H1 (cell line): ENCODE data around the gene ITGA8. TPM values are rescaled to one million over a fixed set of nuclear protein-coding genes. Genes with fewer than 3 reads are reported as not detected.

Source experiments
- CTCF ChIA-PET: fragments of 300-600 bp; sonication (Branson Sonifier 250); formaldehyde crosslinking; loops from one replicate; lab custom pipeline; 2021; ENCODE audit not compliant: partially characterized antibody; lab: Charles Lee
- POLR2A ChIA-PET: fragments of 300-600 bp; sonication (Branson Sonifier 250); formaldehyde crosslinking; loops from one replicate; lab custom pipeline; 2021; ENCODE audit warnings: inconsistent platforms; ENCODE audit not compliant: partially characterized antibody; lab: Charles Lee
- DNase-seq, 2 experiments: peaks; one replicate each; pipeline versions ENCODE4 v3.0.0 to v3.0.0-alpha.2; 2010 to 2022; ENCODE audit warnings: low spot score in 2 of 2, low read depth in 1 of 2, mixed read lengths in 1 of 2
- FAIRE-seq: peaks from 2 replicates; lab custom pipeline; 2011; peaks lifted over from hg19 to GRCh38; lab: Jason Lieb, UNC
- H2AFZ ChIP-seq: 2 replicates; pipeline ENCODE4 v1.8.1; 2012; ENCODE audit warnings: low read length, inconsistent platforms
- H2AK5ac ChIP-seq: 2 replicates; pipeline ENCODE4 v1.6.1; 2013; ENCODE audit warnings: low read depth, low read length
- H2BK120ac ChIP-seq: replicated peaks from 2 replicates; pipeline ENCODE3; 2013; ENCODE audit warnings: low read depth, low read length, inconsistent platforms
- H2BK12ac ChIP-seq: 2 replicates; pipeline ENCODE4 v1.6.1; 2013; ENCODE audit warnings: low read depth, low read length
- H2BK15ac ChIP-seq: 2 replicates; pipeline ENCODE4 v1.6.1; 2013; ENCODE audit warnings: low read length
- H2BK20ac ChIP-seq: 2 replicates; pipeline ENCODE4 v1.6.1; 2013; ENCODE audit warnings: low read length
- H2BK5ac ChIP-seq: 2 replicates; pipeline ENCODE4 v1.6.1; 2013; ENCODE audit warnings: low read depth, low read length
- H3K14ac ChIP-seq: 2 replicates; pipeline ENCODE4 v1.6.1; 2013; ENCODE audit warnings: inconsistent platforms; ENCODE audit not compliant: insufficient read length
- H3K18ac ChIP-seq: 2 replicates; pipeline ENCODE4 v1.6.1; 2013; ENCODE audit warnings: low read length; ENCODE audit errors: extremely low read depth
- H3K23ac ChIP-seq: 2 replicates; pipeline ENCODE4 v1.6.1; 2013; ENCODE audit warnings: inconsistent platforms; ENCODE audit not compliant: insufficient read length
- H3K23me2 ChIP-seq: 2 replicates; pipeline ENCODE4 v1.6.1; 2013; ENCODE audit warnings: low read depth, low read length
- H3K27ac ChIP-seq: 2 replicates; pipeline ENCODE4 v1.6.1; 2011; ENCODE audit warnings: low read depth, low read length, inconsistent platforms
- H3K27me3 ChIP-seq, 4 experiments: replicated peaks in 1 of 4; 1 replicate in 1 of 4; 2 replicates in 3 of 4; pipeline versions ENCODE4 v1.6.1 to v1.8.1; 2011 to 2013; ENCODE audit warnings: low read length in 3 of 4, mild to moderate bottlenecking in 3 of 4, inconsistent platforms in 2 of 4, mixed read lengths in 2 of 4, moderate library complexity in 1 of 4; ENCODE audit not compliant: control insufficient read depth in 3 of 4, insufficient read depth in 3 of 4; ENCODE audit errors: extremely low read depth in 1 of 4
- H3K36me3 ChIP-seq, 4 experiments: 2 replicates each; pipeline versions ENCODE4 v1.6.1 to v1.8.1; 2011 to 2013; ENCODE audit warnings: mild to moderate bottlenecking in 4 of 4, low read length in 3 of 4, moderate library complexity in 2 of 4, control low read depth in 1 of 4, inconsistent platforms in 1 of 4; ENCODE audit not compliant: insufficient read depth in 4 of 4, control insufficient read depth in 2 of 4
- H3K4ac ChIP-seq: replicated peaks from 2 replicates; pipeline ENCODE3; 2013; ENCODE audit warnings: low read length, low read depth, mixed read lengths, inconsistent platforms; ENCODE audit not compliant: insufficient read length
- H3K4me1 ChIP-seq, 4 experiments: replicated peaks in 1 of 4; 1 replicate in 1 of 4; 2 replicates in 3 of 4; pipeline versions ENCODE4 v1.6.1 to v1.8.1; 2011 to 2013; ENCODE audit warnings: low read length in 3 of 4, inconsistent platforms in 2 of 4, mixed read lengths in 1 of 4; ENCODE audit not compliant: insufficient read depth in 4 of 4, control insufficient read depth in 3 of 4
- H3K4me2 ChIP-seq, 2 experiments: 2 replicates each; pipeline versions ENCODE4 v1.6.1 to v1.8.1; 2011 to 2013; ENCODE audit warnings: low read depth in 2 of 2, low read length in 2 of 2, control low read depth in 1 of 2, inconsistent platforms in 1 of 2, mild to moderate bottlenecking in 1 of 2; ENCODE audit not compliant: insufficient read depth in 1 of 2
- H3K4me3 ChIP-seq, 4 experiments: fragments of 200-600, 300-600 bp in 1 of 4; sonication (generic), shearing (Covaris generic), sonication (Bioruptor Twin) in 1 of 4; 2 replicates each; pipeline versions ENCODE4 v1.5.1 to v1.8.1; 2011 to 2016; ENCODE audit warnings: low read length in 4 of 4, low read depth in 3 of 4, control low read depth in 2 of 4, inconsistent platforms in 2 of 4, mild to moderate bottlenecking in 2 of 4, mixed read lengths in 1 of 4, moderate library complexity in 1 of 4; ENCODE audit not compliant: insufficient read depth in 2 of 4; ENCODE audit errors: extremely low read depth in 1 of 4
- H3K56ac ChIP-seq: replicated peaks from 2 replicates; pipeline ENCODE3; 2013; ENCODE audit warnings: low read depth, mild to moderate bottlenecking, mixed read lengths, low read length, inconsistent platforms; ENCODE audit not compliant: insufficient read length
- H3K79me1 ChIP-seq: 2 replicates; pipeline ENCODE4 v1.6.1; 2013; ENCODE audit warnings: low read depth, low read length, control low read depth
- H3K79me2 ChIP-seq, 2 experiments: 2 replicates each; pipeline versions ENCODE4 v1.6.1 to v1.8.1; 2012 to 2013; ENCODE audit warnings: low read length in 2 of 2, mild to moderate bottlenecking in 2 of 2, inconsistent platforms in 1 of 2; ENCODE audit not compliant: insufficient read depth in 2 of 2, control insufficient read depth in 1 of 2
- H3K9ac ChIP-seq, 4 experiments: replicated peaks in 1 of 4; 1 replicate in 1 of 4; 2 replicates in 3 of 4; pipeline versions ENCODE4 v1.6.1 to v1.8.1; 2011 to 2013; ENCODE audit warnings: low read depth in 3 of 4, low read length in 3 of 4, control low read depth in 2 of 4, mild to moderate bottlenecking in 2 of 4, moderate library complexity in 2 of 4, inconsistent platforms in 1 of 4; ENCODE audit errors: extremely low read depth in 1 of 4
- H3K9me3 ChIP-seq, 2 experiments: 2 replicates each; pipeline versions ENCODE4 v1.6.1 to v1.8.1; 2012 to 2013; ENCODE audit warnings: mild to moderate bottlenecking in 2 of 2, moderate library complexity in 2 of 2, control low read depth in 1 of 2, inconsistent platforms in 1 of 2, low read depth in 1 of 2, low read length in 1 of 2, mixed read lengths in 1 of 2; ENCODE audit not compliant: insufficient read depth in 2 of 2
- H4K20me1 ChIP-seq, 2 experiments: replicated peaks in 1 of 2; 2 replicates each; pipeline versions ENCODE3 to v1.8.1; 2011 to 2013; ENCODE audit warnings: inconsistent platforms in 2 of 2, low read length in 2 of 2, mild to moderate bottlenecking in 1 of 2; ENCODE audit not compliant: insufficient read depth in 2 of 2, control insufficient read depth in 1 of 2
- H4K5ac ChIP-seq: 2 replicates; pipeline ENCODE4 v1.6.1; 2013; ENCODE audit warnings: low read length, low read depth, mixed read lengths, inconsistent platforms; ENCODE audit not compliant: insufficient read length
- H4K8ac ChIP-seq: 2 replicates; pipeline ENCODE4 v1.8.0; 2013; ENCODE audit warnings: mild to moderate bottlenecking, moderate library complexity, low read length, inconsistent platforms; ENCODE audit not compliant: insufficient read depth; ENCODE audit errors: extremely low read depth
- H4K91ac ChIP-seq: replicated peaks from 2 replicates; pipeline ENCODE3; 2013; ENCODE audit warnings: low read length, mixed read lengths, inconsistent platforms; ENCODE audit not compliant: insufficient read length
- BACH1 ChIP-seq: IDR thresholded peaks from 2 replicates; pipeline ENCODE4 v1.6.1; 2012; ENCODE audit warnings: low read length, improper control_type of control experiment
- BRCA1 ChIP-seq: IDR thresholded peaks from 2 replicates; pipeline ENCODE4 v1.6.1; 2012; ENCODE audit warnings: low read depth, low read length, improper control_type of control experiment
- CREB1 ChIP-seq: IDR thresholded peaks from 2 replicates; pipeline ENCODE4 v1.6.1; 2012; ENCODE audit warnings: inconsistent platforms
- EP300 ChIP-seq, 2 experiments: IDR thresholded peaks; 1 replicate in 1 of 2; 2 replicates in 1 of 2; pipeline ENCODE4 v1.6.1; 2011 to 2012; ENCODE audit warnings: low read depth in 2 of 2, low read length in 2 of 2, mild to moderate bottlenecking in 2 of 2, borderline replicate concordance in 1 of 2, inconsistent platforms in 1 of 2, moderate library complexity in 1 of 2
- GTF2F1 ChIP-seq: IDR thresholded peaks from 2 replicates; pipeline ENCODE4 v1.6.1; 2012; ENCODE audit warnings: low read depth, low read length, improper control_type of control experiment, borderline replicate concordance
- HDAC2 ChIP-seq, 2 experiments: fragments of 300-600 bp in 1 of 2; sonication (generic) in 1 of 2; IDR thresholded peaks; 2 replicates each; pipeline ENCODE4 v1.6.1; 2011 to 2012; ENCODE audit warnings: low read depth in 2 of 2, low read length in 2 of 2, mild to moderate bottlenecking in 2 of 2, moderate library complexity in 2 of 2, borderline replicate concordance in 1 of 2, inconsistent platforms in 1 of 2
- KDM1A ChIP-seq: fragments of 200-600, 300-600 bp; sonication (generic); IDR thresholded peaks from 2 replicates; pipeline ENCODE4 v1.7.1; 2016; ENCODE audit warnings: mild to moderate bottlenecking, low read length, borderline replicate concordance
- RNF2 ChIP-seq: fragments of 200-900, 300-1000 bp; sonication (generic); IDR thresholded peaks from 2 replicates; pipeline ENCODE4 v1.7.1; 2016; ENCODE audit warnings: borderline replicate concordance, low read depth, mild to moderate bottlenecking, antibody characterized with exemption, low read length; ENCODE audit not compliant: poor library complexity, severe bottlenecking; ENCODE audit errors: missing control alignments
- SIRT6 ChIP-seq: IDR thresholded peaks from one replicate; pipeline ENCODE4 v1.7.1; 2012; ENCODE audit warnings: low read length, inconsistent platforms
- TBP ChIP-seq: IDR thresholded peaks from 2 replicates; pipeline ENCODE4 v1.6.1; 2011; ENCODE audit warnings: low read depth, low read length, improper control_type of control experiment
- TCF12 ChIP-seq: IDR thresholded peaks from 2 replicates; pipeline ENCODE4 v1.6.1; 2011; ENCODE audit warnings: low read depth, mild to moderate bottlenecking, low read length
- YY1 ChIP-seq: IDR thresholded peaks from 2 replicates; pipeline ENCODE4 v1.6.1; 2011; ENCODE audit warnings: low read depth, mild to moderate bottlenecking, low read length
- WGBS, 2 experiments: shearing (Covaris generic) in 1 of 2; methylation state at CpG; one replicate each; pipeline versions ENCODE4 v1.1.6 to v1.1.7; 2013 to 2015; ENCODE audit warnings: low lambda C conversion rate in 2 of 2, mixed read lengths in 2 of 2, inconsistent platforms in 1 of 2, low coverage in 1 of 2, missing lambda C conversion rate in 1 of 2; ENCODE audit not compliant: insufficient replicate concordance in 2 of 2, insufficient coverage in 1 of 2, insufficient read length in 1 of 2; ENCODE audit errors: extremely low coverage in 1 of 2, missing lambda C conversion rate in 1 of 2; 5-methylcytosine and 5-hydroxymethylcytosine counted together
- polyA plus RNA-seq, 7 experiments: library from polyadenylated mRNA; depleted of rRNA in 3 of 7; stranded (reverse) in 5 of 7; unstranded in 2 of 7; fragments of >200 nt in 5 of 7; fragments of 200-250 nt in 2 of 7; gene quantifications; 1 replicate in 5 of 7; 2 replicates in 1 of 7; 4 replicates in 1 of 7; pipeline versions ENCODE4 v1.2.1 to v1.2.3, GENCODE V29; 2011 to 2013; ENCODE audit warnings: missing spikeins in 2 of 7, mixed read lengths in 2 of 7
- total RNA-seq: library from RNA; stranded (reverse); fragmentation: NEBNext Ultra II Directional; extraction: Animal tissue kit (Norgen Biotek cat#: 25700); gene quantifications from 2 replicates; pipeline ENCODE4 v1.2.1, GENCODE V29; 2021

Gene ITGA8
- total and polyA plus RNA-seq, 2 of the 8 experiments (the other 6 are each of a cell fraction or from before 2014, with no cell fraction given): not detected

GRCh38 chr10:15562116-15562515, 157.6 kb downstream of the ITGA8 start:
- POLR2A ChIA-PET: no interaction called here
- Histone ChIP-seq H2AK5ac (no peak overlapping the region), H3K4ac (no peak overlapping the region), H3K23ac (no peak overlapping the region), H4K5ac (no peak overlapping the region), H3K27me3 (no peaks in the 10 kb centered on the region), H3K79me2 (no peaks in the 10 kb centered on the region), H4K91ac (no peak overlapping the region), H3K4me3 (no peak overlapping the region), H3K14ac (no peak overlapping the region), H3K36me3 (no peaks in the 10 kb centered on the region), H3K4me1 (no peaks in the 10 kb centered on the region), H2BK15ac (no peak overlapping the region), H4K8ac (no peak overlapping the region), H3K4me2 (no peak overlapping the region), H3K79me1 (no peaks in the 10 kb centered on the region), H3K27ac (no peak overlapping the region), H3K56ac (no peak overlapping the region), H2BK12ac (no peak overlapping the region), H2AFZ (no peak overlapping the region), H3K9ac (no peak overlapping the region), H4K20me1 (no peaks in the 10 kb centered on the region), H2BK20ac (no peak overlapping the region), H2BK120ac (no peak overlapping the region), H3K9me3 (no peaks in the 10 kb centered on the region), H3K18ac (no peak overlapping the region), H2BK5ac (no peak overlapping the region), H3K23me2 (no peaks in the 10 kb centered on the region)
- 91% methylated on average over 10 of the region's 10 CpGs; no CpG with 5 or more reads in 1 of the 2 experiments for WGBS, 2 experiments
- no peak for FAIRE-seq
- no peak for DNase-seq
- CTCF ChIA-PET: interaction anchor here (1.0 kb wide), 1 partner anchor 29 kb away, joined by 3 read pairs; no protein-coding TSS in a partner anchor
- no peak for TF ChIP-seq TBP
- TF ChIP-seq RNF2: no peak
- no peak for TF ChIP-seq EP300 (IDR thresholded peaks at IDR 0.05; ENCODE audit: borderline replicate concordance in 1 of 2, low read depth in 2 of 2, low read length in 2 of 2)
- no peak for TF ChIP-seq KDM1A
- TF ChIP-seq GTF2F1: no peak
- no peak for TF ChIP-seq CREB1
- no peak for TF ChIP-seq YY1
- TF ChIP-seq TCF12: no peak
- TF ChIP-seq SIRT6: no peak
- TF ChIP-seq HDAC2 (IDR thresholded peaks at IDR 0.05; ENCODE audit: borderline replicate concordance in 1 of 2, low read depth in 2 of 2, low read length in 2 of 2): no peak
- no peak for TF ChIP-seq BRCA1
- TF ChIP-seq BACH1: no peak
